BE2C (cell line): ENCODE measurements around the gene SSX7.

ENCODE experiments used
- DNase-seq: peaks from one replicate; pipeline ENCODE4 v3.0.0-alpha.2; 2020
- H3K27me3 ChIP-seq: fragments of 250-450 bp; sonication (Bioruptor Pico); 2 replicates; pipeline ENCODE4 v1.5.1; 2020; ENCODE audit warnings: mild to moderate bottlenecking
- H3K36me3 ChIP-seq: fragments of 250-450 bp; sonication (Bioruptor Pico); 2 replicates; pipeline ENCODE4 v1.5.1; 2020; ENCODE audit warnings: mild to moderate bottlenecking
- H3K4me1 ChIP-seq: fragments of 250-450 bp; sonication (Bioruptor Pico); 2 replicates; pipeline ENCODE4 v1.5.1; 2020
- H3K4me3 ChIP-seq: 2 replicates; pipeline ENCODE4 v1.5.1; 2011; ENCODE audit warnings: low read depth, low read length
- H3K9me3 ChIP-seq: fragments of 250-450 bp; sonication (Bioruptor Pico); 2 replicates; pipeline ENCODE4 v1.5.1; 2020
- TF ChIP-seq, protein P1 (sequence below): IDR thresholded peaks from 2 replicates; pipeline ENCODE4 v1.5.1; 2012; ENCODE audit warnings: mild to moderate bottlenecking, low read depth, low read length

SSX7 gene

DNA sequence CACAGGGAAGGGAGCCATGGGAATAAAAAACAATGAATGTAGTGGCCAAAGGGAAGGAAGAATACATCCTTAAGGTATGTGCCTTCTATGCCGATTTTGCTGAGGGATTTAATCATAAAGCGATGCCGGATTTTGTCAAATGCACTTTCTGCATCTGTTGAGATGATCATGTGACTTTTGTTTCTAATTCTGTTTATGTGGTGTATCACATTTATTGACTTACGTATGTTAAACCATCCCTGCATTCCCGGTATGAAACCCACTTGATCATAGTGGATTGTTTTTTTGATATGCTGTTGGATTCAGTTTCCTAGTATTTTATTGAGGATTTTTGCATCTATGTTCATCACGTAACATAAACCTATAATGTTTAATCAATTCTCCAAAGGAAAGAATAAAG is 60.0 kb downstream of the SSX7 start:
- Histone ChIP-seq H3K9me3 (no peaks in the 10 kb centered on the region), H3K27me3 (no peaks in the 10 kb centered on the region), H3K4me3 (no peak overlapping the region), H3K4me1 (no peaks in the 10 kb centered on the region), H3K36me3 (no peaks in the 10 kb centered on the region)
- TF ChIP-seq, protein P1, sequence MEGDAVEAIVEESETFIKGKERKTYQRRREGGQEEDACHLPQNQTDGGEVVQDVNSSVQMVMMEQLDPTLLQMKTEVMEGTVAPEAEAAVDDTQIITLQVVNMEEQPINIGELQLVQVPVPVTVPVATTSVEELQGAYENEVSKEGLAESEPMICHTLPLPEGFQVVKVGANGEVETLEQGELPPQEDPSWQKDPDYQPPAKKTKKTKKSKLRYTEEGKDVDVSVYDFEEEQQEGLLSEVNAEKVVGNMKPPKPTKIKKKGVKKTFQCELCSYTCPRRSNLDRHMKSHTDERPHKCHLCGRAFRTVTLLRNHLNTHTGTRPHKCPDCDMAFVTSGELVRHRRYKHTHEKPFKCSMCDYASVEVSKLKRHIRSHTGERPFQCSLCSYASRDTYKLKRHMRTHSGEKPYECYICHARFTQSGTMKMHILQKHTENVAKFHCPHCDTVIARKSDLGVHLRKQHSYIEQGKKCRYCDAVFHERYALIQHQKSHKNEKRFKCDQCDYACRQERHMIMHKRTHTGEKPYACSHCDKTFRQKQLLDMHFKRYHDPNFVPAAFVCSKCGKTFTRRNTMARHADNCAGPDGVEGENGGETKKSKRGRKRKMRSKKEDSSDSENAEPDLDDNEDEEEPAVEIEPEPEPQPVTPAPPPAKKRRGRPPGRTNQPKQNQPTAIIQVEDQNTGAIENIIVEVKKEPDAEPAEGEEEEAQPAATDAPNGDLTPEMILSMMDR: no peak
- no peak for DNase-seq
